Prostate gland (tissue), 2 donors: ENCODE results near the gene HPX. TPM values are rescaled to one million over a fixed set of nuclear protein-coding genes. Genes with fewer than 3 reads are reported as not detected.

Experiments
- DNase-seq: peaks from one replicate; pipeline ENCODE4 v3.0.0-alpha.2; 2019; ENCODE audit warnings: low spot score
- H3K27ac ChIP-seq, 2 donors: fragments of 200-600 bp; sonication (generic); 2 replicates each; pipeline ENCODE4 v1.5.1; 2017 to 2019
- H3K27me3 ChIP-seq: fragments of 200-600 bp; sonication (generic); replicated peaks from 2 replicates; pipeline ENCODE4 v1.5.1; 2019; ENCODE audit not compliant: insufficient read depth
- H3K36me3 ChIP-seq, 2 donors: fragments of 200-600 bp; sonication (generic); 1 replicate in 1 of 2; 2 replicates in 1 of 2; pipeline versions ENCODE4 v1.5.1 to v1.8.1; 2017 to 2019
- H3K4me1 ChIP-seq: fragments of 200-600 bp; sonication (generic); replicated peaks from 2 replicates; pipeline ENCODE4 v1.5.1; 2019
- H3K4me3 ChIP-seq, 2 donors: fragments of 200-600 bp; sonication (generic); 2 replicates each; pipeline ENCODE4 v1.5.1; 2017 to 2019
- H3K9me3 ChIP-seq: fragments of 200-600 bp; sonication (generic); 2 replicates; pipeline ENCODE4 v1.5.1; 2017
- POLR2A ChIP-seq: fragments of 450-650 bp; IDR thresholded peaks from one replicate; pipeline ENCODE4 v1.6.1; 2016; ENCODE audit warnings: antibody characterized with exemption, mild to moderate bottlenecking
- POLR2AphosphoS5 ChIP-seq: sonication (generic); formaldehyde crosslinking; IDR thresholded peaks from one replicate; pipeline ENCODE4 v1.6.1; 2017; ENCODE audit warnings: antibody characterized with exemption
- WGBS: methylation state at CpG from one replicate; pipeline ENCODE4 v1.1.5; 2018; 5-methylcytosine and 5-hydroxymethylcytosine counted together
- intact Hi-C: fragments of 100-400 bp; cut with DNase I; formaldehyde crosslinking; loops from one replicate; pipeline ENCODE4 v1.14.2; 2022
- total RNA-seq, 2 donors: library from RNA; depleted of rRNA; stranded (reverse); fragments of >200 nt; gene quantifications; one replicate each; pipeline ENCODE4 v1.1.0, GENCODE V29; 2016
- TF ChIP-seq, protein P1 (sequence below), 4 experiments: fragments of 200-600 bp in 2 of 4; fragments of 450-650 bp in 2 of 4; sonication (generic) in 2 of 4; IDR thresholded peaks; 1 replicate in 3 of 4; 2 replicates in 1 of 4; pipeline ENCODE4 v1.5.1; 2016 to 2019; ENCODE audit warnings: antibody characterized with exemption in 4 of 4, mild to moderate bottlenecking in 2 of 4, moderate library complexity in 2 of 4

The HPX gene
- total RNA-seq, 2 donors from 2014 or later, result 1.2 to 4.7 TPM

DNA sequence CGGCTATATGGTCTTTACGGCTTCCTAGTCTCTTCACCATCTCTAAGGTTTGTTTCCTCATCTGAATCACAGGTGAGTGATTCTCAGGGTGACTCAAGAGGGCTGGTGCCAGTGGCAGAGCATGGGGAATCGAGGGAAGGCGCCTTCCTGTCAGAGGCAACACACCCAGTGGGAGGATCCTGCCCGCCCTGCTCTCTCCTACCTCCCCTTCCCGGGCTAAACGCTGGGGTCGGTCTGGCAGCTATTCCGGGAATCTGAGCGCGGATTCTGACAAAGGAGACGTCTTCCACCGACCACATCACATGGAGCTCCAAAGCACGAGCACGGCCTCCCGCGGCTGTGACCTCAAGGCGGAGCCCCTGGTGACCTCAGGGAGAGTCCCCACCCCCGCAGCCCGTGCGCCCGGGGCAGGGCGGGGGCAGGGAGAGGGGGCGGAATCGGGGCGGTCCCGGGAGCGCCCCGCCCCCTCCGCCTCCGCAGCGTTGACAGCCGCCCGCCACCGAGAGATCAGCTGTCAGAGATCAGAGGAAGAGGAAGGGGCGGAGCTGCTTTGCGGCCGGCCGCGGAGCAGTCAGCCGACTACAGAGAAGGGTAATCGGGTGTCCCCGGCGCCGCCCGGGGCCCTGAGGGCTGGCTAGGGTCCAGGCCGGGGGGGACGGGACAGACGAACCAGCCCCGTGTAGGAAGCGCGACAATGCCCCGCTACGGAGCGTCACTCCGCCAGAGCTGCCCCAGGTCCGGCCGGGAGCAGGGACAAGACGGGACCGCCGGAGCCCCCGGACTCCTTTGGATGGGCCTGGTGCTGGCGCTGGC lies 50.7 kb downstream of the HPX start, which contains the start of gene SMPD1:
Gene SMPD1 (plus strand): TSS at position 570 of the 813 bp plus-strand sequence. CDS start 125 bp downstream, at position 695.
- WGBS, result under 1% methylated on average over 41 of the region's 63 CpGs
- peak; percentile 93 for DNase-seq
- intact Hi-C loops, result no loop called here
- Histone ChIP-seq H3K27me3 (no peaks in the 10 kb centered on the region), H3K36me3 (no peaks in the 10 kb centered on the region), H3K9me3 (no peaks in the 10 kb centered on the region), H3K27ac (peak within 1 kb of the TSS; percentile 82 to 92), H3K4me1 (no peaks in the 10 kb centered on the region), H3K4me3 (peak within 1 kb of the TSS; percentile 66 to 85)
- TF ChIP-seq, protein P1, sequence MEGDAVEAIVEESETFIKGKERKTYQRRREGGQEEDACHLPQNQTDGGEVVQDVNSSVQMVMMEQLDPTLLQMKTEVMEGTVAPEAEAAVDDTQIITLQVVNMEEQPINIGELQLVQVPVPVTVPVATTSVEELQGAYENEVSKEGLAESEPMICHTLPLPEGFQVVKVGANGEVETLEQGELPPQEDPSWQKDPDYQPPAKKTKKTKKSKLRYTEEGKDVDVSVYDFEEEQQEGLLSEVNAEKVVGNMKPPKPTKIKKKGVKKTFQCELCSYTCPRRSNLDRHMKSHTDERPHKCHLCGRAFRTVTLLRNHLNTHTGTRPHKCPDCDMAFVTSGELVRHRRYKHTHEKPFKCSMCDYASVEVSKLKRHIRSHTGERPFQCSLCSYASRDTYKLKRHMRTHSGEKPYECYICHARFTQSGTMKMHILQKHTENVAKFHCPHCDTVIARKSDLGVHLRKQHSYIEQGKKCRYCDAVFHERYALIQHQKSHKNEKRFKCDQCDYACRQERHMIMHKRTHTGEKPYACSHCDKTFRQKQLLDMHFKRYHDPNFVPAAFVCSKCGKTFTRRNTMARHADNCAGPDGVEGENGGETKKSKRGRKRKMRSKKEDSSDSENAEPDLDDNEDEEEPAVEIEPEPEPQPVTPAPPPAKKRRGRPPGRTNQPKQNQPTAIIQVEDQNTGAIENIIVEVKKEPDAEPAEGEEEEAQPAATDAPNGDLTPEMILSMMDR (IDR thresholded peaks at IDR 0.05), result no peak
- peak; percentile 90 for TF ChIP-seq POLR2AphosphoS5
- TF ChIP-seq POLR2A, result peak; percentile 83

DNA sequence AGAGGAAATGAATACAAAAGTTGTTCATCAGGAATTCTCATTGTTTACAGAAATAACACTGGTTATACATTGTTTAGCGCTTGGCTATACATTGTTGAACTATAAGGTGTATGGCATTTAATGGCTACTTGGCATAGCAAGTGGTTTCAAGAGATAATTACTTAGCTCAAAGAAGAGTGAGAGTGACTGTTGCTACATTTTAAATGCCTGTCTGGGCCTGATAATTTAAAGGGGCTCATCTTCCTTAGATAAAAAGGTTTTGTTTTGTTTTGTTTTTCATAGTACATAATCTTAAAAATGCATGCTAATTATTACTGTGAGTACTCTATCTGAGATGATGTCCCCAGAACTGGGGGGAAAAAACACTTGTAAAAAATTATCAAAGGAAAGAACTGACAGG lies 52.0 kb downstream of the HPX start:
- H3K9me3 ChIP-seq, result no peaks in the 10 kb centered on the region
- intact Hi-C loops, result no loop called here
- no peaks in the 10 kb centered on the region for H3K4me1 ChIP-seq
- 76% methylated on average over 1 of the region's 1 CpG for WGBS
- H3K27ac ChIP-seq, result no peak overlapping the region
- TF ChIP-seq POLR2A (no peak), POLR2AphosphoS5 (no peak)
- TF ChIP-seq, protein P1 (IDR thresholded peaks at IDR 0.05), result no peak
- DNase-seq, result no peak
- no peaks in the 10 kb centered on the region for H3K36me3 ChIP-seq
- H3K4me3 ChIP-seq, result no peak overlapping the region
- no peaks in the 10 kb centered on the region for H3K27me3 ChIP-seq

DNA sequence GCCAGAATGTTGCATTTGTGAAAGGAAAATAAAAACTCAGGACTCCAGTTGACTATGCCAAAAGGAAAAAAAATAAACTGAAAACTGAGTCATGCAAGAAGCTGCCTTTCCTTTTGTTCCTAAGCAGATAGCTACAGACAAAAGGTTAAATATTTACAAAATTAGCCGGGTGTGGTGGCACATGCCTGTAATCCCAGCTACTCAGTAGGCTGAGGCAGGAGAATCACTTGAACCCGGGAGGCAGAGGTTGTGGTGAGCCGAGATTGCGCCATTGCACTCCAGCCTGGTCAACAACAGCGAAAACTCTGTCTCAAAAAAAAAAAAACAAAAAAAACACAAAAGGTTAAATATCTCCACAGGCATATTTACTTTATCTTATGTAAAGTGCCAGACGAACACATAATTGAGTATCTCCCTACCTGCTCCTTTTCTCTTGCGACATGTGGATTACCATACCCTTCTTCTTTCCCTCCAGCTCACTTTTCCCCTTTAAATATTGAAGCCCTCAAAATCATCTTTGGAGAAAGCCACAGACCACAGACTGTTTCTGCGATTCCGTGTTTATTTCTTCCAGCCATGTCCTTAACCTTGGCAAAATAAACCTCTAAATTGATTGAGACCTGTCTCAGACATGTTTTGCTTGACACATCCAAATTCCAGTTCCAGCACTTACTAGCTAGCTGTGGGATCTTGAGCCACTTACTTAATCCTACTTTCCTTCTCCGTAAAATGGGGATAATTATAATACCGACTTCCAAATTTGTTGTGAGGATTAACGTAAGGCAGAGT lies 52.8 kb downstream of the HPX start:
- no peak overlapping the region for H3K27ac ChIP-seq

DNA sequence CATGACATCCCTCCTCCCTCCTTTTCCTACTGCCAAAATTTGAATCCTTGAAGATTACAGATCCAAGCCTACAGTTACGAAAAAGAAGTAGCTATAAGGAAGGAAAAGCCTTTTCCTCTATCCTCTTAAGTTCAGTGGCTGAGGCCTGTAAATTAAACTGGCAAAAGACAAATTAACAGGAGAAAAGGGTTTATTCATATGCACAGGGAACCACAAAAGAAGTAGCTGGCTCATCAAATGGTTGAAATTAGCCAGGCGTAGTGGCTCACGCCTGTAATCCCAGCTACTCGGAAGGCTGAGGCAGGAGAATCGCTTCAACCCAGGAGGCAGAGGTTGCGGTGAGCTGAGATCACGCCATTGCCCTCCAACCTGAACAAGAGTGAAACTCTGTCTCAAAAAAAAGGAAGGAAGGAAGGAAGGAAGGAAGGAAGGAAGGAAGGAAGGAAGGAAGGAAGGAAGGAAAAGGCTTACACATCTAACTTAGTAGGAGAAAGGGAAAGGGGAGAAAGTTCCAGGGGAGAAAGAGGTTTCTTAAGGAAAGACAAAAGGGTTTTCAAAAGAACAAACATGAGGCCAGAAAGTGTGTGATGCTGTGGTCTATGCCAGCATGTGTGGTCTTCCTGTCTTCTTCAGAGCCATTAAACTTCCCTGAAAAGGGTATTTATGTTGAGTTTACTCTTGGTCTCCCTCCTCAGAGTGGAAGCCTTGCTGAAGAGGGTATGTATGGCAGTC lies 55.6 kb downstream of the HPX start:
- Histone ChIP-seq H3K27ac (no peak overlapping the region), H3K4me1 (no peaks in the 10 kb centered on the region), H3K27me3 (no peaks in the 10 kb centered on the region), H3K36me3 (no peaks in the 10 kb centered on the region), H3K9me3 (no peaks in the 10 kb centered on the region), H3K4me3 (no peak overlapping the region)
- no peak for TF ChIP-seq POLR2AphosphoS5
- TF ChIP-seq POLR2A, result no peak
- TF ChIP-seq, protein P1 (IDR thresholded peaks at IDR 0.05), result no peak
- no peak for DNase-seq
- 90% methylated on average over 7 of the region's 7 CpGs for WGBS
- intact Hi-C loops, result no loop called here

More for the DNA sequence above, 52.8 kb downstream of the HPX start:
- H3K4me3 ChIP-seq, result no peak overlapping the region
- no peak for DNase-seq
- no peaks in the 10 kb centered on the region for H3K4me1 ChIP-seq
- intact Hi-C loops, result no loop called here
- no peaks in the 10 kb centered on the region for H3K27me3 ChIP-seq
- 61% methylated on average over 12 of the region's 12 CpGs for WGBS
- H3K36me3 ChIP-seq, result no peaks in the 10 kb centered on the region
- H3K9me3 ChIP-seq, result no peaks in the 10 kb centered on the region
- TF ChIP-seq, protein P1 (IDR thresholded peaks at IDR 0.05), result no peak

Other genes with a start within 250 kb of the HPX start
- not detected for gene OR52W1, start 241.8 kb downstream of the HPX start, total RNA-seq
- gene C11orf42, start 235.4 kb downstream of the HPX start, total RNA-seq, result 1 to 10 TPM in 1 of 2 donors, not detected in 1; 2.4 TPM
- 100 to 1,000 TPM in 1 of 2 donors, 10 to 100 TPM in 1; 50.6 to 105 TPM for gene FHIP1B, start 206.4 kb downstream of the HPX start, total RNA-seq
- 1 to 10 TPM in 1 of 2 donors, under 1 TPM in 1; 0.27 to 2.0 TPM for gene CNGA4, start 201.9 kb downstream of the HPX start, total RNA-seq
- not detected for gene CCKBR, start 181.1 kb downstream of the HPX start, total RNA-seq
- 10 to 100 TPM; 46.1 to 92.4 TPM for gene CAVIN3, start 120.5 kb downstream of the HPX start, total RNA-seq
- 10 to 100 TPM; 51.7 to 59.2 TPM for gene SMPD1, start 50.5 kb downstream of the HPX start, total RNA-seq
- gene APBB1, start 21.9 kb downstream of the HPX start, total RNA-seq, result 10 to 100 TPM; 35.4 to 65.5 TPM
- gene TRIM3, start 33.0 kb upstream of the HPX start, total RNA-seq, result 10 to 100 TPM; 20.3 to 23.7 TPM
- 100 to 1,000 TPM in 1 of 2 donors, 10 to 100 TPM in 1; 87.3 to 110 TPM for gene ARFIP2, start 40.3 kb upstream of the HPX start, total RNA-seq
- gene TIMM10B, start 40.5 kb upstream of the HPX start, total RNA-seq, result 10 to 100 TPM; 29.4 to 35.6 TPM
- gene DNHD1, start 56.3 kb upstream of the HPX start, total RNA-seq, result 10 to 100 TPM; 11.5 to 31.4 TPM
- gene RRP8, start 162.6 kb upstream of the HPX start, total RNA-seq, result 10 to 100 TPM; 16.4 to 16.6 TPM
- gene ILK, start 162.8 kb upstream of the HPX start, total RNA-seq, result 100 to 1,000 TPM; 172 to 195 TPM
- gene TAF10, start 171.2 kb upstream of the HPX start, total RNA-seq, result 100 to 1,000 TPM; 130 to 193 TPM
- 100 to 1,000 TPM in 1 of 2 donors, 10 to 100 TPM in 1; 94.6 to 147 TPM for gene TPP1, start 178.4 kb upstream of the HPX start, total RNA-seq
- gene DCHS1, start 214.8 kb upstream of the HPX start, total RNA-seq, result 10 to 100 TPM; 11.2 to 17.4 TPM
- 10 to 100 TPM; 18.3 to 44.6 TPM for gene MRPL17, start 242.4 kb upstream of the HPX start, total RNA-seq